Measurements from ENCODE around the gene SAFB. TPM values are rescaled to one million over a fixed set of nuclear protein-coding genes. Genes with fewer than 3 reads are reported as not detected.
"Not testable (repeated sequence)": the region's sequence is repeated elsewhere in the genome, so short reads cannot be mapped to it uniquely, and the experiment has no call there.

SAFB gene
- total RNA-seq, 2 experiments from 2014 or later = 134 to 152 TPM

DNA sequence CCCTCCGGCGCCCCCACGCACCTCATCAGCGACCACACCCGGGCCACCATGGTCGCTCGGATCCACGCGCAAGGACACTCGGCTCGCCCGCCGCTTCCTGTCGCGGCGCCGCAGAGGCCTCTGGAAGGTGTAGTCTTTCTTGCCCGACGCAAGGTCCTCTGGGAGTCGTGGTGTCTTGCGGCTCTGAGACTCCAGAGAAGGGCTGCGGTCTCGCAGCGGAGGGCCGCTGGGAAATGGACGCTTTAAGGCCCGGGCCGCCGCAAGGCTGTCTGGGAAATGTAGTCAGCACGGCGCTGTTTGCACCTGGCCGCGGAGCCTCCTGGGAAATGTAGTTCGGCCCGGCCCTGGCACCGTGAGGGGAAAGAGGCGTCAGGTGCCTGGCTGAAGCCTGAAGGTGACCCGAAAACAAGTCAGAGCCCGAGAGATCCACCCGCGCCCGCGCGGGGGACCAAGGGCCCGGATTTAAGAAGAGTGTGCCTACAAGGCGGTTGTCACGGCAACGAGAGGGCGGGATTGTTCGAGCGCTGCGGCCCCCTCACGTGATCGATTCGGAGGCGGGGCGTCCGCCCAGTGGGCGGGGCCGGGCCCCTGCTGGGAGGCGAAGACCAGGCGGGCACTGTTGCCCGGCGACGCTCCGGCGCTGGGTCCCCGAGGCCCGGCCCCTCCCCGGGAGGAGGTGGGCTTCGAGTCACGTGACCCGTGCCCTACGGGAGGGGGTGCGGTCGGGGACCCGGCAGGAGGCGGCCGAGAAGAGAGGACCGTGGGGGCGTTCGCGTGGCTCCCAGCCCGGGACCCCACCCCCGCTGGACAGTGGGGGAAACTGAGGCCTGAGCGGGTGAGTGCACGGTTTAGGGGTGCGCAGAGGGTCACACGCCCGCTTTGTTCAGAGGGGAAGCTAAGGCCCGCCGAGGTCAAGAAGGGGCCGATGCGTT is 57.8 kb downstream of the SAFB start, which contains the start of the genes HSD11B1L and MICOS13:
Gene HSD11B1L (plus strand): TSS at position 591 of the 932 bp plus-strand sequence. CDS start 3,806 bp downstream, outside the sequence.
Gene MICOS13 (minus strand): TSS at position 80 of the 932 bp plus-strand sequence. CDS start 30 bp downstream, at position 50.
- ATAC-seq (peak; percentile 97), DNase-seq (peak; percentile 99)
- CTCF ChIA-PET = interaction anchor here (1.4 to 1.6 kb wide), 2 partner anchors 10 to 41 kb away, joined by 3 to 4 read pairs; no protein-coding TSS in a partner anchor
- Mint-ChIP-seq H3K36me3 (peaks cover 1% of the 10 kb centered on the region), H3K27ac (peak within 1 kb of the TSS; percentile 95), H3K4me3 (peak within 1 kb of the TSS; percentile 95), H3K4me1 (peaks cover 19% of the 10 kb centered on the region), H3K9me3 (ENCODE audit: low read depth) (no peaks in the 10 kb centered on the region), H3K27me3 (no peaks in the 10 kb centered on the region)

DNA sequence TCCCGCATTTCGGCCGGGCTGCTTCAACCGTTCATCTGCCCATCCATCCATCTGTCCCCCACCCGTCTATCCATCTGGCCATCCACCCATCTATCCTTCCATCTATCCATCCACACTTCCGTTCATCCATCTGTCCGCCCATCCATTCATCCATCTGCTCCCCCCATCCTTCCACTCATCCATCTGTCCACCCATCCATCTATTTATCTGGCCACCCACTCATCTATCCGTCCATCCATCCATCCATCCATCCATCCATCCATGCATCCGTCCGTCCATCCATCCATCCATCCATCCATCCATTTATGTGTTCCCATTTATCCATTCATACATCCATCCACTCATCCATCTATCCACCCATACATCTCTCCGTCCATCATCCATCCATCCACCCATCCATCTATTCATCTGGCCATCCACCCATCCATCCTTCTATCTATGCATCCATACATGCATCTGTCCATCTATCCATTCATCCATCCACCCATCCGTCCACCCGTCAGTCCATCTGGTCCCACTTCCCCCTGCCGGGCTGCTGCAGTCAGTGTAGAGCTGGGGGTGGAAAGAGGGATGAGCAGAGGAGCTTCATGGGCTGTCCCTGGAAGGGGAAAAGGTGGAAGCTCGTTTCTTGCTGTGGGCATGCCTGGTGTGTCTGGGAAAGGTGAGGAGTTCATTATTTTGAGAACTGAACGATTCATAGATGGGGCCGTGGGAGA is 58.7 kb downstream of the SAFB start:
- DNase-seq (no peak), ATAC-seq (no peak)
- Mint-ChIP-seq H3K27ac (peak overlapping the region; percentile 33), H3K9me3 (ENCODE audit: low read depth) (no peaks in the 10 kb centered on the region), H3K4me1 (peaks cover 22% of the 10 kb centered on the region), H3K27me3 (no peaks in the 10 kb centered on the region), H3K36me3 (no peaks in the 10 kb centered on the region), H3K4me3 (peak overlapping the region; percentile 60)
- CTCF ChIA-PET = interaction anchor here (1.2 to 1.6 kb wide), 2 partner anchors 57 to 286 kb away, joined by 3 read pairs; no protein-coding TSS in a partner anchor

DNA sequence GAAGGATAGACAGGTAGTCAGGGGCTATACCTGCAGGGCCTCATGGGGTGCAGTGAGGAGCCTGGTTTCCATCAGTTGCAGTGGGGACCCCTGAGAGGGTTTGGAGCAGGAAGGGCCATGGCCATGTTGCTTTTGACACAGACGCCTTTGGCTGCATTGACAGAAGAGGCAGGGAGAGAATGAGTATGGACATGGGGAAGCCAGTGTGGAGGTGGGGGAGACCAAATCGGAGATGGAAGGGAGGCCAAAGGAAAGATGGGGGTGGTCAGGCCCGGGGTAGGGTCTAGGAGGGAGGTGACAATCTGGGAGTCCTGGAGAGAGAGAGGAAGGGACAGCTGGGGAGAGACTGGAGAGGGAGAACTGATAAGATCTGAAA is 59.2 kb downstream of the SAFB start:
- ATAC-seq = no peak
- Mint-ChIP-seq H3K36me3 (no peaks in the 10 kb centered on the region), H3K27ac (no peak overlapping the region), H3K27me3 (no peaks in the 10 kb centered on the region), H3K4me1 (peaks cover 22% of the 10 kb centered on the region), H3K9me3 (ENCODE audit: low read depth) (no peaks in the 10 kb centered on the region), H3K4me3 (no peak overlapping the region)
- no peak for DNase-seq
- CTCF ChIA-PET = interaction anchor here (1.2 to 1.6 kb wide), 2 partner anchors 58 to 286 kb away, joined by 3 read pairs; no protein-coding TSS in a partner anchor

DNA sequence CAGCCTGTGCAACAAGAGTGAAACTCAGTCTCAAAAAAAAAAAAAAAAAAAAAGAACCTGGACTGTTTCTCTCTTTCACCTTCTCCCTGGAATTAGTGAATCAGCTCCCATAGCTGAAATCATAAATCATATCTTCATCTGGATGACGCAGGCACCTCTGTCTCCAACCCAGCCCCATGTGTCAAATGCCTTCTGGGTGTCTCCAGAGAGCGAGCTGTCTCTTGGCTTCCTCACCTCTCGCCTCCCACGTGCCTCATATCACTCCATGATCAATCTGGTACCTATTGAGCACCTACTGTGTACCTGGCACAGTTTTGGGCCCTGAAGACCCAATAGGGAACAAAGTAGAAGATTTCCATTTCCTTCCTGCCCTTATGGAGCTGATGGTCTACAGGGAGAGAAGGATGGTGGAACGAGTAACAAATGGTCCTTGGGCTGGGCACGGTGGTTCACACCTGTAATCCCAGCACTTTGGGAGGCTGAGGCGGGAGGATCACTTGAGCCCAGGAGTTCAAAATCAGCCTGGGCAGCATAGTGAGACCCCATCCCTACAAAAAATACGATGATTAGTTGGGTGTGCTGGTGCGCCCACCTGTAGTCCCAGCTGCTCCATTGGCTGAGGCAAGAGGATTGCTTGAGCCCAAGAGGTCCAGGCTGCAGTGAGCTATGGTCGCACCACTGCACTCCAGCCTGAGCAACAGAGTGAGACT is 60.4 kb downstream of the SAFB start:
- ATAC-seq (no peak), DNase-seq (no peak)
- Mint-ChIP-seq H3K27ac (no peak overlapping the region), H3K4me1 (peaks cover 25% of the 10 kb centered on the region), H3K36me3 (no peaks in the 10 kb centered on the region), H3K9me3 (ENCODE audit: low read depth) (no peaks in the 10 kb centered on the region), H3K27me3 (no peaks in the 10 kb centered on the region), H3K4me3 (no peak overlapping the region)
- CTCF ChIA-PET = interaction anchor here (0.6 to 1.6 kb wide), 2 partner anchors 59 to 1202 kb away, joined by 3 read pairs; no protein-coding TSS in a partner anchor

DNA sequence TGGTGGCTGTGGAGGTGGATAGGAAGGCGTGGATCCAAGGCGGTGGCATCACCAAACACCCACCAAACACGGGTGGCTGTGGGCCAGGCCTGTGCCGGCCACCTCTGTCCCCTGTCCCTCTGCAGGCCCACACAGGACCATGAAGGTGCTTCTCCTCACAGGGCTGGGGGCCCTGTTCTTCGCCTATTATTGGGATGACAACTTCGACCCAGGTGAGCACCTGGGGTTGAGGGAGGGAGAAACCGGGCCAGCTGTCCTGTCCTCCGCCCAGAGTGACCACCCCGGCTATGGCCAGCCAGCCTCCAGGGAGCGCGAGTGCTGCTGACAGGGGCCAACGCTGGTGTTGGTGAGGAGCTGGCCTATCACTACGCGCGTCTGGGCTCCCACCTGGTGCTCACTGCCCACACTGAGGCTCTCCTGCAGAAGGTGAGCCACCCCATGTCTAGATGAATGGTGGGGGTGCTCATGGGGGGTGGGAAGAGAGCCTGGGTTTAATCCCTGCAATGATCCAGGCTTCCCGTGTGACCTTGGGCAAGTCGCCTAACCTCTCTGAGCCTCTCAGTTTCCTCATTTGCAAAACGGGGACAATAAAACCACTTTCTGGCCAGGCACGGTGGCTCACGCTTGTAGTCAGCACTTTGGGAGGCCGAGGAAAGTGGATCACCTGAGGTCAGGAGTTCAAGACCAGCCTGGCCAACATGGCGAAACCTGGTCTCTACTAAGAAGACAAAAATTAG is 62.0 kb downstream of the SAFB start:
- Mint-ChIP-seq H3K4me3 (no peak overlapping the region), H3K9me3 (ENCODE audit: low read depth) (no peaks in the 10 kb centered on the region), H3K27me3 (no peaks in the 10 kb centered on the region), H3K27ac (no peak overlapping the region), H3K36me3 (no peaks in the 10 kb centered on the region), H3K4me1 (peaks cover 26% of the 10 kb centered on the region)
- DNase-seq (no peak), ATAC-seq (no peak)
- CTCF ChIA-PET = interaction anchor here (7.9 kb wide), 1 partner anchor 34 kb away, joined by 122 read pairs; the partner anchor contains the start of genes CATSPERD and LONP1

DNA sequence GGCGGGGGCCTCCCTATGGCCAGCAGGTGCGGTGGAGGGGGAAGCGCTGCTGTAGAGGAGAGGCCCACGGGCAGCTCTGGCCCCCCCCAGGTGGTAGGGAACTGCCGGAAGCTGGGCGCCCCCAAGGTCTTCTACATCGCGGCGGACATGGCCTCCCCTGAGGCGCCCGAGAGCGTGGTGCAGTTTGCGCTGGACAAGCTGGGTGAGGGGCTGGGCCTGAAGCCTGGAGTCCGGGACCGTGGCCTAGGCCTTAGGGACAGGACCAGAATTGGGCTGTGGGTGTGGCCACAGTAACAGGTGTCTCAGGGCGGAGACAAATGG is 63.4 kb downstream of the SAFB start:
- Mint-ChIP-seq H3K27ac (peak overlapping the region; percentile 93), H3K9me3 (ENCODE audit: low read depth) (no peaks in the 10 kb centered on the region), H3K4me3 (peak overlapping the region; percentile 78), H3K27me3 (no peaks in the 10 kb centered on the region), H3K4me1 (peaks cover 26% of the 10 kb centered on the region), H3K36me3 (peaks cover 10% of the 10 kb centered on the region)
- ATAC-seq (no peak), DNase-seq (no peak)
- CTCF ChIA-PET = interaction anchor here (0.7 to 7.9 kb wide), 12 partner anchors 16 to 440 kb away, joined by 3 to 122 read pairs (median 6); partner anchors contain the start of genes CATSPERD, DUS3L, LONP1 and SAFB

DNA sequence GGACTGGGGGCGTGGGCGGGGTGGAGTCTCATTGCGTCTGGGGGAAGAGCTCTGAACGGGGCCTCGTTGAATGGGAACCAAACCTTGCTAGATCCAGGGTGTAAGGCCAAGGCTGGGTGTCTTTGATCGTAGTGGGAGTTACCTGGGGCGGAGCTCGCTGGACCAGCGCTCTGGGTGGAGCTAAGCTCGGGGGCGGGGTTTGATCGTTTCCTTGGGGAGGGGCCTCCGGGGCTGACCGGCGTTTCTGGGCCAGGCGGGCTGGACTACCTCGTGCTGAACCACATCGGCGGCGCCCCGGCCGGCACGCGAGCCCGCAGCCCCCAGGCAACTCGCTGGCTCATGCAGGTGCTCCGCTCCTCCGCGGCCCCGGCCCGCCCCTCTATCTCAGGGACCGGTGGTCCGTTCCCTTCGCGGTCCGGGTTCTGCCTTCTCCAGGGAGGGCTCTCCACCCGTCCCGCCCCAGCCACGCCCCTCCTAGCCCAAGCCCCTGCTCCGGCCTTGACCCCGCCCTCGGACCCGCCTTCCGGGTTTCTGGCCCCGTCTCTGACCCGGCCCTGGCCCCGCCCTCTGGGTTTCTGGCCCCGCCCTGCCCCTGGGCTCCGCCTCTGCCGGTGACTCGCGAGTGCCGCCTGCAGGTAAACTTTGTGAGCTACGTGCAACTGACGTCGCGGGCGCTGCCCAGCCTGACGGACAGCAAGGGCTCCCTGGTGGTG is 63.9 kb downstream of the SAFB start:
- peak overlapping the region; percentile 78 for H3K4me3 Mint-ChIP-seq
- peaks cover 22% of the 10 kb centered on the region for H3K4me1 Mint-ChIP-seq
- DNase-seq = peak; percentile 99
- CTCF ChIA-PET = interaction anchor here (0.7 to 7.9 kb wide), 15 partner anchors 16 to 439 kb away, joined by 3 to 122 read pairs (median 5); partner anchors contain the start of genes CATSPERD, DUS3L, LONP1 and SAFB
- peaks cover 12% of the 10 kb centered on the region for H3K36me3 Mint-ChIP-seq
- peak; percentile 75 for ATAC-seq
- no peaks in the 10 kb centered on the region for H3K9me3 Mint-ChIP-seq (ENCODE audit: low read depth)
- H3K27me3 Mint-ChIP-seq = no peaks in the 10 kb centered on the region
- peak overlapping the region; percentile 93 for H3K27ac Mint-ChIP-seq

DNA sequence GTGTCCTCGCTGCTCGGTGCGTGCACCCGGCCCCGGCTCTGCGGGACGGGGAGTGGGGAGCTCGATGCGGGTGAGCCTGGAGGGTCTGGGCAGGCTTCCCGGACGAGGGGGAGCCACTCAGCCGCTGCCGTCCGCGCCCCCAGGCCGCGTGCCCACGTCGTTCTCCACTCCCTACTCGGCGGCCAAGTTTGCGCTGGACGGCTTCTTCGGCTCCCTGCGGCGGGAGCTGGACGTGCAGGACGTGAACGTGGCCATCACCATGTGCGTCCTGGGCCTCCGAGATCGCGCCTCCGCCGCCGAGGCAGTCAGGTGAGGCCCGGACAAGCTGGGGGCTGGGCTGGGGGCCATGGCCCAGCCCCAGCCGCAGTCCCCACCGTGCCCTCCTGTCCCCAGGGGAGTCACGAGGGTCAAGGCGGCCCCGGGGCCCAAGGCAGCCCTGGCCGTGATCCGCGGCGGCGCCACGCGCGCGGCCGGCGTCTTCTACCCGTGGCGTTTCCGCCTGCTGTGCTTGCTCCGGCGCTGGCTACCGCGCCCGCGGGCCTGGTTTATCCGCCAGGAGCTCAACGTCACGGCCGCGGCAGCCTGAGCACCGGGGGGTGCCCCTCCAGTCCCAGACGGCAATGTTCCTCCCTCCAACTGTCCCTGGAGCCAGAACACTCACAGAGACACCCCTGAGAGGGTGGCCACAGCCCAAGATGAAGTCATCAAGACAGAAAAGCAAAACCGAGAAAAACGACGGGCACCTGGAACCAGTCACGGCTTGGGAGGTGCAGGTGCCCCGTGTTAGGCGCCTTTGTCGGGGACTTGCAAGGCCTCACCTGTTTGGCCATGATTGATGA is 64.7 kb downstream of the SAFB start:
- H3K27me3 Mint-ChIP-seq = no peaks in the 10 kb centered on the region
- CTCF ChIA-PET = interaction anchor here (0.9 to 7.9 kb wide), 13 partner anchors 17 to 280 kb away, joined by 3 to 122 read pairs (median 6); partner anchors contain the start of genes CATSPERD, DUS3L, LONP1 and SAFB
- DNase-seq (no peak), ATAC-seq (no peak)
- peaks cover 19% of the 10 kb centered on the region for H3K36me3 Mint-ChIP-seq
- H3K4me3 Mint-ChIP-seq = peak overlapping the region; percentile 78
- H3K4me1 Mint-ChIP-seq = peaks cover 30% of the 10 kb centered on the region
- no peaks in the 10 kb centered on the region for H3K9me3 Mint-ChIP-seq (ENCODE audit: low read depth)
- no peak overlapping the region for H3K27ac Mint-ChIP-seq

DNA sequence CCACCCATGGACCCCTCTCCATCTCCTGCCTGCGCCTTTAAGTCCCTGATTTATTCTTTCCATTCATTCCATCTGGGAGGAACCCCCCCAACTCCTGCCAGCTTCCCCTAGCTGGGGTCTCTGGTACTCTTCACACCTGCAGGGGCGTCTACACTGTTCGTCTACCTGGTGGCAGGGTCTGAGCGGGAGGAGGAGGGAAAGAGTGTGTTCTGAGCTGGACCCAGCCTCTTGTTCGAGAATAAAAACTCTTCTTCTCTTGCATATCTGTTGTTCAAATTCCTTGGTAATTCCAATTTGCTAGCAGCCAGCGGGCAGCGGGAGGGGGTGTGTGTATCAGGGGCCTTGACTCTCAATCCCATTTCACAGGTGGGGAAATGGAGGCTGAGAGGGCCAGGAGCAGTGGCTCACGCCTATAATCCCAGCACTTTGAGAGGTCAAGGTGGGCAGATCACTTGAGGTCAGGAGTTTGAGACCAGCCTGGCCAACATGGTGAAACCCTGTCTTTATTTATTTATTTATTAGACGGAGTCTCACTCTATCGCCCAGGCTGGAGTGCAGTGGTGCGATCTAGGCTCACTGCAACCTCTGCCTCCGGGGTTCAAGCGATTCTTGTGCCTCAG is 65.5 kb downstream of the SAFB start:
- Mint-ChIP-seq H3K27ac (peak overlapping the region; percentile 1), H3K4me1 (peaks cover 34% of the 10 kb centered on the region), H3K36me3 (peaks cover 25% of the 10 kb centered on the region)
- H3K27me3 Mint-ChIP-seq; ATAC-seq; H3K4me3 Mint-ChIP-seq; H3K9me3 Mint-ChIP-seq (ENCODE audit: low read depth); DNase-seq: not testable (repeated sequence)
- CTCF ChIA-PET = interaction anchor here (0.6 to 7.9 kb wide), 6 partner anchors 24 to 106 kb away, joined by 3 to 122 read pairs (median 12); partner anchors contain the start of genes CATSPERD, DUS3L and LONP1

DNA sequence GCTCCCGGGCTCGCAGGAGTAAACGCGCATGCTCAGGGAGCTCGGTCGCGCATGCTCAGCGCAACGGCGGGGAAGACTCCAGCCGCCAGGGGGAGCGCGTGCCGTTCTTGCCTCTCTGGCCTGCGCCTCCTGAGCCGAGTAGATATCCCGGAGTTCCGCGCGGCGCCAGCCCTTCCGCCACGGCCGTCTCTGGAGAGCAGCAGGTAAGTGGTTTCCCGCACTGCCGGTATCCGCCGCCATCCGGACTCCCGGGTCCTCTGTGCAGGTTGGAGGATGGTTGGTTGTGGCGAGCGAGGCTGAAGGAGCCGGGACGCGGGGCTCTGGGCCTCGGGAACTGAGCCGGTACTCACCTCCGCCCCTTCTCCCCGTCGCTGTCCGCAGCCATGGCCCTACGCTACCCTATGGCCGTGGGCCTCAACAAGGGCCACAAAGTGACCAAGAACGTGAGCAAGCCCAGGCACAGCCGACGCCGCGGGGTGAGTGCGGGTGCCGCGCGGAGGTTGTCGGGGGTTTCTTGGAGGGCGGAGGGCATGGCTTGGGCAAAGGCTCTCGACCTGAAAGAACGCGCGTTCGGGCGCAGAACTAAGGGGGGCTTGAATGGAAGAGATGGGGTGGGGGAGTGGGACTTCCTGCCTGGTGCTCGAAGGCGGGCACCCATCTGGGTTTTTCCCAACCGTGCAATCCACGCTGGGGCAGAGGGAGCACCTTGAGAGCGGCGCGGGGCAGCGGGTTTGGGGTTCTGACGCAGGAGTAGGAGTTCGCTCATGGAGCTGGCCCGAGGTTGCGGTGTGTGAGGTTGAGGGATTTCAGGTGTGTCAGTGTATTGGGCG is 67.5 kb downstream of the SAFB start, which contains the start of gene RPL36:
Gene RPL36 (plus strand): TSS at position 171 of the 830 bp plus-strand sequence. CDS start 213 bp downstream, at position 384.
- DNase-seq = peak; percentile 99
- CTCF ChIA-PET = interaction anchor here (0.6 to 7.9 kb wide), 23 partner anchors 9 to 288 kb away, joined by 3 to 122 read pairs (median 5); partner anchors contain the start of genes CATSPERD, DUS3L, LONP1 and RANBP3
- no peaks in the 10 kb centered on the region for H3K9me3 Mint-ChIP-seq (ENCODE audit: low read depth)
- peak; percentile 63 for ATAC-seq
- peak within 1 kb of the TSS; percentile 92 for H3K27ac Mint-ChIP-seq
- peaks cover 36% of the 10 kb centered on the region for H3K36me3 Mint-ChIP-seq
- H3K27me3 Mint-ChIP-seq = no peaks in the 10 kb centered on the region
- peak within 1 kb of the TSS; percentile 98 for H3K4me3 Mint-ChIP-seq
- peaks cover 42% of the 10 kb centered on the region for H3K4me1 Mint-ChIP-seq
